ENCODE results near the gene DEGS1. TPM values are rescaled to one million over a fixed set of nuclear protein-coding genes. Genes with fewer than 3 reads are reported as not detected.

The DEGS1 gene
- 138 and 160 TPM in 2 replicates for total RNA-seq (2014; rRNA removed; shearing (Covaris generic); ENCODE audit: low replicate concordance)

DNA sequence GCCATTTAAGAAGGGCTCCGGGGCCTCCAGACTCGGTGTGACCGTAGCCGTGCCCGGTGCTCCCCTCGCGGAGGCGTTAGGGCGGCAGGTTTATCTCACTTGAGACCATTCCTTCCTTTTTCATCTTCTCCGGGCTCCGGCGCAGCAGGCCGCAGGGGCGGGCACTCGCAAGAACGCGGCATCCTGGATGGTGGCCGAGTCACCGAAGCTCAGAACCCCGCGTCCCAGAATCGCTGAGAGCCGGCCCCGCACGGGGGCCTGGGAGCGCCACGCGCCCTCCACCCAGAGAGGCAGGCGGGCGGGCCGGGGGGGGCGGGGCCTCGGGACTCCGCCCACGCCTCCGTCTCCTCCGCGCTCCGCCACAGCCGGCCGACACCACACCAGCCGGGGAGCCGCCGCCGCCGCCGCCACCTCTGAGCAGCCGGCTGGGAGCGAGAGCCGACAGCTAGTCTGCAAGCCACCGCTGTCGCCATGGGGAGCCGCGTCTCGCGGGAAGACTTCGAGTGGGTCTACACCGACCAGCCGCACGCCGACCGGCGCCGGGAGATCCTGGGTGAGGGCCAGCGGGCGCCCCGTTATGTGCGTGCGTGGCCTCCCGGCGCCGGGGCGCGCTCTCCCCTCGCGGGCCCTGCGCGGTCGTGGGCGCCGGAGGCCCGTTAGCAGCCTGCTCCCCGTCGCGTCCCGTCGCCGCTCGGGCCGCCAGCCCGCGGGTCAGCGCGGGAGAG lies at the start of gene DEGS1:
DEGS1 (plus strand) TSS at position 375 of the 725 bp plus-strand sequence; CDS start at position 472, 97 bp downstream.
- H3K27me3 ChIP-seq: no peaks in the 10 kb centered on the region
- peak; percentile 90 for DNase-seq
- no peaks in the 10 kb centered on the region for H3K9me3 ChIP-seq
- peak within 1 kb of the TSS; percentile 94 for H3K4me3 ChIP-seq
- peaks cover 43% of the 10 kb centered on the region for H3K36me3 ChIP-seq

DNA sequence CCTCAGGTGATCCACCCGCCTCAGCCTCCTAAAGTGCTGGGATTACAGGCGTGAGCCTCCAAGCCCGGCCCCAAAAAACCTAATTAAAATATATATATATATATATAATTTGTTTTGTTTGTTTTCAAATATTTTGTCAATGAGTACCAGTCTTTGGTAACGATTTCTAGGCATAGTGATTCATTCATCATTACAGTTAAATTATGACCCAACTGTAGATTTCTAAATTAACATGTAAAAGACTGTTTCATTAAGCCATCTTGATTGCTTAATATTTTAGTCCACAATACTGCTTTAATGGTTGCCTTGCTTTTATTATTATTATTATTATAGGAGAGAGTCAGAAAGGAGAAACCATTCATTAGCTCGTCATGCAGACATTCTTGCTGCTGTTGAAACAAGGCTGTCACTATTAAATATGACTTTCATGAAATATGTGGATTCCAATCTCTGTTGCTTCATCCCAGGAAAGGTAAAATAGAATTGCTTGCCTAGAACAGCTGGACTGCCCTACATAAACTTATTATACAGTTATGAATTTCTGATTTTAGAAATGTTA lies 49.2 kb upstream of the DEGS1 start:
- Histone ChIP-seq H3K9me3 (no peaks in the 10 kb centered on the region; the same call in 1 of the 2 replicates), H3K36me3 (peaks cover 49% of the 10 kb centered on the region), H3K4me3 (no peak overlapping the region), H3K27me3 (no peaks in the 10 kb centered on the region)
- DNase-seq: no peak

DNA sequence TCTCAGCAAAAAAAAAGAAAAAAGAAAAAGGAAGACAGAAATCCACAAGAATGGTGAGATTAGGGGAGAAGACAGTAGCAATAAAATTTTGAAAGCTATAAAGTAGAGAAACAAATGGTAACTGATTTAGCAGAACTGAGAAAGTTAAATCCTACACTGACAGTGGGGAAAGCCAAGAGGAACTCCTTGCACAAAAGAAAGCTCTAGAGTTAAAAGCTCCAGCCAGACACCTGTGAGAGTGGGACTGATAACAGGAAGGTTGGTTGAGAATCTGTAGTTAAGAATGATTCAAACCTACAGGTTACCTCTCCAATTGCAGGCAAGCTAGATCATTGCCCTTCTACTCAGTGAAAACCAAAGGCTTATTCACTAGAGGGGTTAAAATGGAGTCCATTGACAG lies 45.5 kb upstream of the DEGS1 start:
- Histone ChIP-seq H3K27me3 (no peaks in the 10 kb centered on the region), H3K4me3 (no peak overlapping the region)

DNA sequence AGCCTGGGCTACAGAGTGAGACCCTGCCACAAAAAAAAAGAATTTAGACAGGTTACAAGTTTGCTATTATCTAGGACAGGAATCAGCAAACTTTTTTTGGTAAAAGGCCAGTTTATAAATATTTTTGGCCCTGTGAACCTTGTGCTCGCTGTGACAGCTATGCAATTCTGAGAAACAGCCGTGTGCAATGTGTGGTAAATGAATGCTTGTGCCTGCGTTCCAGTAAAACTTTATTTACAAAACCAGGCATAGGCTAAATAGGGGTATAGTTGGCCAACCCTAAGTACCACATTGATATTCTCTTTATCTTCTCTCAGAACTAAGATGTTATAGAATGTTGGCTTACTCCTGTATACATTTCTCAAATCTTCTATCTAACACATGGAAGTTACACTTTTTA lies 44.8 kb upstream of the DEGS1 start:
- DNase-seq: no peak
- H3K27me3 ChIP-seq: no peaks in the 10 kb centered on the region
- no peaks in the 10 kb centered on the region for H3K9me3 ChIP-seq
- no peak overlapping the region for H3K4me3 ChIP-seq
- H3K36me3 ChIP-seq: peaks cover 28% of the 10 kb centered on the region

More for the DNA sequence above, 45.5 kb upstream of the DEGS1 start:
- Histone ChIP-seq H3K36me3 (peaks cover 33% of the 10 kb centered on the region), H3K9me3 (no peaks in the 10 kb centered on the region)
- DNase-seq: no peak

DNA sequence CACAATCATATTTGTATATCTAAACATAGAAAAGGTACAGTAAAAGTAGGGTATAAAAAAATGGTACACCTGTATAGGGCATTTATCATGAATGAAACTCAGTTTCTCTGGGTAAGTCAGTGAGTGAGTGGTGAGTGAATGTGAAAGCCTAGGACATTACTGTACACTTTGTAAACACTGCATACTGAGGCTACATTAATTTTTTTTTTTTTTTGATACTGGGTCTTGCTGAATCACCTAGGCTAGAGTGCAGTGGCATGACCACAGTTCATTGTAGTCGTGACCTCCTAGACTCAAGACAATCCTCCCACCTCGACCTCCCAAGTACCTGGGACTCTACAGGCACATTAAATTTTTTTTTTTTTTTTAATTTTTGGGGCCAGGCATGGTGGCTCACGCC lies 41.3 kb upstream of the DEGS1 start:
- Histone ChIP-seq H3K27me3 (no peaks in the 10 kb centered on the region), H3K4me3 (no peak overlapping the region), H3K36me3 (peaks cover 22% of the 10 kb centered on the region), H3K9me3 (no peaks in the 10 kb centered on the region)
- no peak for DNase-seq

DNA sequence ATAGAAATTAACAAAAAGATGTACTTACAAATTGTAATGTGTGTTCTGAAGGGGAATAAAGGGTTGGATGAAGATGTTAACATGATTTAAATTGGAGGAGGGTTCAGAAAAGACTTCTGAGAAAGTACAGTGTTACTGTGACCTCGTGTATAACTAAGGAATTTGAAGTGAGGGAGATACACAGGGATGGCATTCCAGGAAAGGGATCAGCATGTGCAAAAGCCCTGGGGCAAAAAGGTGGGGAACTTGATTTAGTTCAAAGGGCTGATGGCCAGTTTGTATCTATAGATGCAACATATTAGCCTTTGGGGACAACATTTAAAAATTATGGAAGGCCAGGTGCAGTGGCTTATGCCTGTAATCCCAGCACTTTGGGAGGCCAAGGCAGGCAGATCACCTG lies 33.3 kb upstream of the DEGS1 start:
- no peak for DNase-seq
- Histone ChIP-seq H3K4me3 (no peak overlapping the region), H3K36me3 (peaks cover 12% of the 10 kb centered on the region), H3K27me3 (no peaks in the 10 kb centered on the region), H3K9me3 (no peaks in the 10 kb centered on the region)

DNA sequence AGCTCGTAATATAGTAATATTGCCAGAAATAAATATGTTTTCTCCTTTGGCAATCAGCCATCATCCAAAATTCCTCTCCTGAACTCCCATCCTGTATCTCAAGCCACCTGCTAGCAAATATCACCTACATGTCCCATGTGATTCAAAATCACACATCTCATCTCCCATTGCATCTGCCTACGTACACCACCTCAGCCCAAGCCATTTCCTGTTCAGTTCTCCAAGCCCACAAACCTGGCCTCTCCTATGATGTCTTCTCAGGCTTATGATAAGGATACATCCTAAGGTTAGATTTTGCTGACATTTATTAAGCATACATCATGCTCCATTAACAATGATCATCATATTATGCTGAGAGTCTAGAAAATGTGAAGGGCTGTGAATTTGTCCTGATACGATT lies 31.9 kb upstream of the DEGS1 start:
- Histone ChIP-seq H3K27me3 (no peaks in the 10 kb centered on the region), H3K9me3 (no peaks in the 10 kb centered on the region), H3K36me3 (peaks cover 10% of the 10 kb centered on the region), H3K4me3 (no peak overlapping the region)
- DNase-seq: no peak

DNA sequence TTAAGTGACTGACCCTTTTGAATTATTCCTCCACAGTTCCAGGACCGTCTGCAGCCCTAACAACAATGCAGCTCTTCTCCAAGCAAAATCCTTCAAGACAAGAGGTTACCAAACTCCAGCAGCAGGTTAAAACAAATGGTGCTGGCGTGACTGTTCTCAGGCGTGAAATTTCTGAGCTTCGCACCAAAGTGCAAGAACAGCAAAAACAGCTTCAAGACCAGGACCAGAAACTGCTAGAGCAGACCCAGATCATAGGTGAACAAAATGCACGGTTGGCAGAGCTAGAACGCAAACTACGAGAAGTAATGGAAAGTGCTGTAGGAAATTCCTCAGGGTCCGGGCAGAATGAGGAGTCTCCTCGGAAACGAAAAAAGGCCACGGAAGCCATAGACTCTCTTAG lies 25.7 kb upstream of the DEGS1 start:
- H3K4me3 ChIP-seq: no peak overlapping the region
- H3K36me3 ChIP-seq: peaks cover 52% of the 10 kb centered on the region
- no peak for DNase-seq
- no peaks in the 10 kb centered on the region for H3K27me3 ChIP-seq
- H3K9me3 ChIP-seq: no peaks in the 10 kb centered on the region

DNA sequence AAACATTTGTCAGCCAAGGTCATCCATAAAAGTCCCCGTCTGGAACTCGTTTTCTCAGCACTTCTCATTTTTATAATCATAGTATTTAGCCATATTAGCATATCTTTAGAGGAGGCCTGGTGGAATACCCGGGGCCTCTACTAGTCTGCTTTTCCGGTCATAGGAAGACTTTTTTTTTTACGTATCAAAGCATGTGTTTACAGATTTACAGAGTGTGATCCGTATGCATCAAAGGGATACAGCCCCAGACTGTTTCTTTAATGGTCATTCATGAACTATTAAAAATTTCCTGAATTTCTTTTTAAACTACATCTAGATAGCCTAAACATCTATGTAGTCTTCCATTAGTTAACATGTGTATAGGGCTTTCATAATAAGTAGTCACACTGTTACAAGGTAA lies 23.5 kb upstream of the DEGS1 start:
- Histone ChIP-seq H3K36me3 (peaks cover 47% of the 10 kb centered on the region), H3K4me3 (no peak overlapping the region), H3K27me3 (no peaks in the 10 kb centered on the region), H3K9me3 (no peaks in the 10 kb centered on the region)
- no peak for DNase-seq

DNA sequence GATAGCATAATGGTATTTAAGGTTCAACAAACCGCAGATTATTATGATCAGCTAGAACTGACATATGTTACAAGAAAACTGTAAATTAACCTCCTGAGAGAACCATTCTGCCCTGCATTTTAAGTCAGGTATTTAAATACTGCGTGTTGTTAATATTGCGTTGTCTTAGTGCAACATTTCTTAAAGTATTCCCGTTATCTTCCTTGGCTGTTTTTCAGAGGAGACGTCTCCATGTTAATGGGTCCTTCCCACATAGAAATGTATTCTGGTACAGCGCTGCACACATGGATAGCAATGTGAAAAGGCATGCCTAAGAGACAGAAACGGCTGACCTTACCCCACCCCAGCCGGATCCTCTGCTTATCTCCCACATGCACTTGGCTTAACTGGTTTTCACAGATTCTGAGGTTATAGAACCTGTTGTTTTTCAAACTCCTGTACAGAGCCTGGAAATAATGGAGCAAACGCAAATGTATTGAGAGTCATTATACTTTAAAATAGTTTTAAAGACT lies 22.8 kb upstream of the DEGS1 start:
- Histone ChIP-seq H3K4me3 (no peak overlapping the region), H3K36me3 (peaks cover 47% of the 10 kb centered on the region), H3K27me3 (no peaks in the 10 kb centered on the region), H3K9me3 (no peaks in the 10 kb centered on the region)
- DNase-seq: no peak

DNA sequence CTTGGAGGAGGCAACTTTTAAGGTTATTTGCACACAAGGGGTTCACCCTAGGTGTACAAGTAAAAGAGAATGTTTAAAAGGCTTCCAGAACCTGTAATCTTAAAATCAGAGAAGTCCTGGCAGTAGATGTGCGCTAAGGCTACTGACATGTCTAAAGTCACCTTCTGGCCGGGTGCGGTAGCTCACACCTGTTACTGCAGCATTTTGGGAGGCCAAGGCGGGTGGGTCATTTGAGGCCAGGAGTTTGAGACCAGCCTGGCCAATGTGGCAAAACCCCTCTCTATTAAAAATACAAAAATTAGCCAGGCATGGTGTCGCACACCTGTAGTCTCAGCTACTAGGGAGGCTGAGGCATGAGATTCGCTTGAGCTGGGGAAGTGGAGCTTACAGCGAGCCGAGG lies 20.3 kb upstream of the DEGS1 start:
- peaks cover 36% of the 10 kb centered on the region for H3K36me3 ChIP-seq
- H3K27me3 ChIP-seq: no peaks in the 10 kb centered on the region
- H3K4me3 ChIP-seq: no peak overlapping the region
- DNase-seq: no peak
- H3K9me3 ChIP-seq: no peaks in the 10 kb centered on the region

DNA sequence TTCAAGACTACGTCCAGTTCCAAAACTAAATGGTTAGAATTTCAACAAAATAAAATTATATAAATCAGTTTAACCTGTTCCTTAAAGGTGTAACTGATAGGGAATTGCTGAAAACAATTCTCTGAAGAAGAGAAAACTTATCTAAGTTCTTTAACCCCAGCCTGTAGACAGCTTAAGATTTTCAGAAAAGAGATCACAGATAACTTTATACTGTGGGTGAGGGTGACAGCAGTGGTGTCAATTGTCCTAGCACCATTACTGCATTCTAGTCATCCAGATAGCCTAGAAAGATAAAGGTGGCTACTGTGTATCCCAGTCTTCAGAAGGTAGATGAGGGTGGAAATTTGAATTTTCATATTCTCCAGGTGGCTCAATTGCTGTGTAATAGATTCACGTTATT lies 19.7 kb upstream of the DEGS1 start:
- Histone ChIP-seq H3K4me3 (no peak overlapping the region), H3K9me3 (no peaks in the 10 kb centered on the region), H3K36me3 (peaks cover 30% of the 10 kb centered on the region), H3K27me3 (no peaks in the 10 kb centered on the region)
- no peak for DNase-seq

DNA sequence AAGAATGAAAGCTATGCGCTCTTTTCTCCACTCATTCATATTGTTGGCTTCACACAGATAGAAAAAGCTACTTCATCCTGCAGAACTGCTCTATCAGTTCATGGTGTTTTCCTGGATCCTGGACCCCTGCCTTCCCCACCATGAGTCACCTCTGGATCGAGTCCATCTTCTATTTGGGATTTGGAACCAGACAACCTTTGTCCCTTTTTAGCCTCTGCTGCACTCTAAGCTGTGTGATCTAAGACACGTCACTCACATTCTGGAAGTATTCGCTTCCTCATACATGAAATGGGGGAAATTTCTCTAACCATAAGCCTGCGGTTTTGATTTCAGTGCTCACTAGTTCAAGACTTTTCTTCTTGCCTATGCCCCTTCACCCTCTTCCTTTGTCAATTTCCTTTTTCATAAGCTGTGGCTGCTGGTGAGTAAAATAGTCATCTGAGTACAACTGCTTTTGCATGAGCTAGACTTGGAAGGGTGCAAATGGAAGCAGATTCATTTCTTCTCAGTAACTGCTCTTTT lies 14.1 kb upstream of the DEGS1 start:
- no peak overlapping the region for H3K4me3 ChIP-seq

DNA sequence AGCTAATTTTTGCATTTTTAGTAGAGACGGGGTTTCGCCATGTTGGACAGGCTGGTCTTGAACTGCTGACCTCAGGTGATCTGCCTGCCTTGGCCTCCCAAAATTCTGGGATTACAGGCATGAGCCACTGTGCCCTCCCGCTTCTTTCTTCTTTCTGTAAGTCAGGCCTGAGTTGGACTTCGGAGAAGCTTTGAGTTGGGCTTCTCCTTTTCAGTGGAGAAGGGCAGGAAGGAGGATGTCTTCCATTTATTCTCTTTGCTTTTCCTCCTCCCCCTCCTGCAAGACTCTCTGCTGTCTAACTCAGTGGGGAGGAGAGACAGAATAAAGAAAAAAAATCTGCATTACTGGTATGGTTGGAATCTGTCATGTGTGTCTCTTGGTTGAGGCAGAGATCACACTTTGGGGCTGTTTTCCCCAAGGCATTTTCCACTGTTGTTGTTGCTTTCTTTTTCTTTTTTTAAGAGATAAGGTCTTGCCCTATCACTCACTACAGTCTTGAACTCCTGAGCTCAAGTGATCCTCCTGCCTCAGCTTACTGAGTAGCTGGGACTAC lies 13.2 kb upstream of the DEGS1 start:
- peaks cover 2% of the 10 kb centered on the region; the same call in 1 of the 2 replicates for H3K27me3 ChIP-seq
- H3K9me3 ChIP-seq: peaks cover 4% of the 10 kb centered on the region; the same call in 1 of the 2 replicates
- H3K36me3 ChIP-seq: no peaks in the 10 kb centered on the region
- no peak overlapping the region for H3K4me3 ChIP-seq
- no peak for DNase-seq

More for the DNA sequence above, 14.1 kb upstream of the DEGS1 start:
- Histone ChIP-seq H3K27me3 (peaks cover 2% of the 10 kb centered on the region; the same call in 1 of the 2 replicates), H3K9me3 (peaks cover 4% of the 10 kb centered on the region; the same call in 1 of the 2 replicates), H3K36me3 (no peaks in the 10 kb centered on the region)
- DNase-seq: peak; percentile 84

DNA sequence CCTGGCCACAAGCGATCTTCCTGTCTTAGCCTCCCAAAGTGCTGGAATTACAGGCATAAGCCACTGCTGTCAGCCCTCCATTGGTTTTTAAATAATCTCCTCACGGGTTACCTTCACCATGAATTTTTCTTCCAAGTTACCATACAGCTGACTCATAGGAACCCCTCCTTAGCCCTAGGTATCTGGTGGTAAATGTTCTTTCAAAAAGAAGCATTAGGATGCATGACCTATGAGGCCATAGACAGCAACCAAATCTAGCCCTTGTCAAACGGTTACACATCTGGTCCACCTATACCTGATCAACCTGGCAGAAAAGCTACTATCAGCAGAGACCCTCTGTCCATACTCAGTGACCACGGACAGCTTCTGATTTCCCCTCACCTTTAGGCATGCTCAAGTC lies 12.7 kb upstream of the DEGS1 start:
- no peak for DNase-seq
- Histone ChIP-seq H3K36me3 (no peaks in the 10 kb centered on the region), H3K9me3 (peaks cover 4% of the 10 kb centered on the region; the same call in 1 of the 2 replicates), H3K4me3 (no peak overlapping the region), H3K27me3 (peaks cover 2% of the 10 kb centered on the region; the same call in 1 of the 2 replicates)

DNA sequence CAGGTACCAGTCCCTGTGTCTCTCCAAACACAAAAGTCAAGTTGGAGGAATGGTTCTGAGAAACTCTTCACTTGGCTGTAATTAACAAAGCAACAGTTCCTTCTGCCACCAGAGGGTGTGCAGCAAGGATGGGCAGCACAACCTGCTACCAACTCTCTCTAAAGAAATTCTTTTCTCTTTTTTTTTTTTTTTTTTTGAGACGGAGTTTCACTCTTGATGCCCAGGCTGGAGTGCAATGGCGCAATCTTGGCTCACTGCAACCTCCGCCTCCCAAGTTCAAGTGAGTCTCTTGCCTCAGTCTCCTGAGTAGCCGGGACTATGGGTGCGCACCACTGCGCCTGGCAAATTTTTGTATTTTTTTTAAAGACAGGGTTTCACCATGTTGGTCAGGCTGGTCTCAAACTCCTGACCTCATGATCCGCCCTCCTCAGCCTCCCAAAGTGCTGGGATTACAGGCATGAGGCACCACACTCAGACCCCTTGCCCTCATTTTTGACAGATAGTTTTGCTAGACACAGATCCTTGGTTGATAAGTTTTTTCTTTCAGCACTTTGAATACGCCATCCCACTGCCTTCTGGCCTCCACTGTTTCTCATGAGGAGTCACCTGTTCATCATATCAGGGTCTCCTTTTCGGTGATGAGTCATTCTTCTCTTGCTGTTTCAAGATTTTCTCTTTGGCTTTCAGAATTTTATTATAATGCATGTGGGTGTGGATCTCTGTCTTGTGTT lies 12.1 kb upstream of the DEGS1 start:
- H3K9me3 ChIP-seq: peaks cover 4% of the 10 kb centered on the region; the same call in 1 of the 2 replicates
- no peaks in the 10 kb centered on the region for H3K36me3 ChIP-seq
- no peak overlapping the region for H3K4me3 ChIP-seq
- H3K27me3 ChIP-seq: peaks cover 2% of the 10 kb centered on the region; the same call in 1 of the 2 replicates
- DNase-seq: no peak
